Upper lobe of left lung (tissue), 6 donors: ENCODE data around the gene TAS1R3. TPM values are rescaled to one million over a fixed set of nuclear protein-coding genes. Genes with fewer than 3 reads are reported as not detected.

Source experiments
- ATAC-seq, 2 donors: fragments of 200-7000 bp; cut with Tn5 transposase; one replicate each; pipeline ENCODE4 v1.9.1; 2022; ENCODE audit warnings: mild to moderate bottlenecking in 2 of 2, moderate library complexity in 2 of 2; ENCODE audit not compliant: low FRiP score in 2 of 2
- DNase-seq, 2 donors: peaks; one replicate each; pipeline ENCODE4 v3.0.0-alpha.2; 2019 to 2020
- H3K27ac ChIP-seq, 4 donors: fragments of 200-600 bp; sonication (generic); one replicate each; pipeline ENCODE4 v1.5.1; 2016 to 2019
- H3K27me3 ChIP-seq, 4 donors: fragments of 200-600 bp; sonication (generic); one replicate each; pipeline ENCODE4 v1.5.1; 2017 to 2019
- H3K36me3 ChIP-seq, 4 donors: fragments of 200-600 bp; sonication (generic); one replicate each; pipeline ENCODE4 v1.5.1; 2016 to 2019
- H3K4me1 ChIP-seq, 4 donors: fragments of 200-600 bp; sonication (generic); one replicate each; pipeline ENCODE4 v1.5.1; 2018 to 2019
- H3K4me3 ChIP-seq, 4 donors: fragments of 200-600 bp; sonication (generic); one replicate each; pipeline ENCODE4 v1.5.1; 2017 to 2019; ENCODE audit warnings: mild to moderate bottlenecking in 2 of 4, moderate library complexity in 1 of 4
- H3K9me3 ChIP-seq, 4 donors: fragments of 200-600 bp; sonication (generic); one replicate each; pipeline ENCODE4 v1.5.1; 2018 to 2019
- CTCF ChIP-seq, 6 experiments: fragments of 450-650 bp in 4 of 6; fragments of 200-600 bp in 2 of 6; sonication (generic) in 2 of 6; IDR thresholded peaks; one replicate each; pipeline ENCODE4 v1.5.1; 2016 to 2019; ENCODE audit warnings: antibody characterized with exemption in 6 of 6
- EP300 ChIP-seq, 4 donors: sonication (generic); formaldehyde crosslinking; IDR thresholded peaks; one replicate each; pipeline ENCODE4 v1.5.1; 2017; ENCODE audit warnings: antibody characterized with exemption in 4 of 4, control low read depth in 2 of 4
- POLR2A ChIP-seq, 4 donors: fragments of 450-650 bp; IDR thresholded peaks; one replicate each; pipeline ENCODE4 v1.5.1; 2016 to 2017; ENCODE audit warnings: antibody characterized with exemption in 4 of 4, mild to moderate bottlenecking in 2 of 4
- POLR2AphosphoS5 ChIP-seq, 2 donors: sonication (generic); formaldehyde crosslinking; IDR thresholded peaks; one replicate each; pipeline ENCODE4 v1.5.1; 2017; ENCODE audit warnings: antibody characterized with exemption in 2 of 2
- WGBS, 2 donors: methylation state at CpG; one replicate each; pipeline ENCODE4 v1.1.5; 2017 to 2018; 5-methylcytosine and 5-hydroxymethylcytosine counted together
- total RNA-seq, 6 donors: library from RNA; depleted of rRNA in 4 of 6; stranded (reverse); fragments of >200 nt in 4 of 6; gene quantifications; one replicate each; pipeline versions ENCODE4 v1.1.0 to v1.2.1, GENCODE V29; 2016 to 2021
- donor health status: DM: no; HTN: no; CAD: no; lungs with moderate emphysema.
- donor health status: DM: no; HTN: yes; CAD: no; lungs with severe emphysema.

The TAS1R3 gene
- total RNA-seq, 6 donors from 2014 or later, result 0.22 to 1.0 (median 0.79) TPM

- TF ChIP-seq POLR2A (IDR thresholded peaks at IDR 0.05) (no peak), CTCF (IDR thresholded peaks at IDR 0.05) (peak in 1 of 6 experiments; percentile 4)
- DNase-seq (peak in 1 of 2 donors; percentile 66), ATAC-seq (no peak)
- peaks cover 29 to 61% (median 36%) of the 10 kb centered on the region in 4 donors for H3K4me1 ChIP-seq
- WGBS, 2 donors, result 23 to 35% methylated on average over 6 to 16 of the region's 16 CpGs
- H3K36me3 ChIP-seq, result peaks cover 3 to 36% (median 20%) of the 10 kb centered on the region in 4 donors
- H3K4me3 ChIP-seq, result peak overlapping the region; percentile 97 to 100 (median 99)
- H3K27me3 ChIP-seq, result no peaks in the 10 kb centered on the region
- H3K27ac ChIP-seq, result peak overlapping the region; percentile 85 to 92 (median 89)
- no peaks in the 10 kb centered on the region for H3K9me3 ChIP-seq
Measured at GRCh38 chr1:1325288-1326074, 5.6 kb upstream of the TAS1R3 start.

- no peak for DNase-seq
- H3K4me3 ChIP-seq, result peak overlapping the region in 3 of 4 donors; percentile 97 to 100 (median 100)
- WGBS, 2 donors, result 53 to 58% methylated on average over 6 to 8 of the region's 8 CpGs
- H3K36me3 ChIP-seq, result peaks cover 3 to 33% (median 19%) of the 10 kb centered on the region in 4 donors
- ATAC-seq, result no peak
- TF ChIP-seq EP300 (IDR thresholded peaks at IDR 0.05) (no peak), POLR2A (IDR thresholded peaks at IDR 0.05) (no peak), CTCF (IDR thresholded peaks at IDR 0.05) (no peak), POLR2AphosphoS5 (IDR thresholded peaks at IDR 0.05) (no peak)
- peaks cover 29 to 61% (median 41%) of the 10 kb centered on the region in 4 donors for H3K4me1 ChIP-seq
- no peaks in the 10 kb centered on the region for H3K9me3 ChIP-seq
- H3K27ac ChIP-seq, result peak overlapping the region in 3 of 4 donors; percentile 88 to 92 (median 90)
- H3K27me3 ChIP-seq, result no peaks in the 10 kb centered on the region
Measured at GRCh38 chr1:1326075-1326605, 4.9 kb upstream of the TAS1R3 start.

GRCh38 chr1:1327291-1327690, 3.8 kb upstream of the TAS1R3 start:
- no peak overlapping the region for H3K4me3 ChIP-seq
- no peak for TF ChIP-seq POLR2AphosphoS5 (IDR thresholded peaks at IDR 0.05)
- TF ChIP-seq POLR2A (IDR thresholded peaks at IDR 0.05), result no peak
- TF ChIP-seq EP300 (IDR thresholded peaks at IDR 0.05), result no peak
- TF ChIP-seq CTCF (IDR thresholded peaks at IDR 0.05), result no peak
- H3K36me3 ChIP-seq, result peaks cover 0 to 29% (median 19%) of the 10 kb centered on the region in 4 donors
- H3K27ac ChIP-seq, result no peak overlapping the region
- no peaks in the 10 kb centered on the region for H3K27me3 ChIP-seq
- WGBS, 2 donors, result 93% methylated on average over 31 to 34 of the region's 40 CpGs
- H3K9me3 ChIP-seq, result no peaks in the 10 kb centered on the region
- ATAC-seq, result no peak
- peaks cover 29 to 61% (median 39%) of the 10 kb centered on the region in 4 donors for H3K4me1 ChIP-seq
- no peak for DNase-seq

- 96% methylated on average over 8 of the region's 15 CpGs; no CpG with 5 or more reads in 1 of the 2 donors for WGBS, 2 donors
- Histone ChIP-seq H3K4me1 (peaks cover 22 to 62% (median 32%) of the 10 kb centered on the region in 4 donors), H3K4me3 (no peak overlapping the region), H3K9me3 (no peaks in the 10 kb centered on the region), H3K36me3 (peaks cover 0 to 29% (median 19%) of the 10 kb centered on the region in 4 donors), H3K27me3 (no peaks in the 10 kb centered on the region), H3K27ac (no peak overlapping the region)
- ATAC-seq (no peak), DNase-seq (peak in 1 of 2 donors; percentile 76)
- TF ChIP-seq CTCF (IDR thresholded peaks at IDR 0.05) (no peak), POLR2AphosphoS5 (IDR thresholded peaks at IDR 0.05) (no peak), EP300 (IDR thresholded peaks at IDR 0.05) (no peak), POLR2A (IDR thresholded peaks at IDR 0.05) (no peak)
Measured at GRCh38 chr1:1328254-1328653, 2.8 kb upstream of the TAS1R3 start.
